ENCODE results near the gene PCDHGA1.
"Not testable (repeated sequence)": the region's sequence is repeated elsewhere in the genome, so short reads cannot be mapped to it uniquely, and the experiment has no call there.

DNA sequence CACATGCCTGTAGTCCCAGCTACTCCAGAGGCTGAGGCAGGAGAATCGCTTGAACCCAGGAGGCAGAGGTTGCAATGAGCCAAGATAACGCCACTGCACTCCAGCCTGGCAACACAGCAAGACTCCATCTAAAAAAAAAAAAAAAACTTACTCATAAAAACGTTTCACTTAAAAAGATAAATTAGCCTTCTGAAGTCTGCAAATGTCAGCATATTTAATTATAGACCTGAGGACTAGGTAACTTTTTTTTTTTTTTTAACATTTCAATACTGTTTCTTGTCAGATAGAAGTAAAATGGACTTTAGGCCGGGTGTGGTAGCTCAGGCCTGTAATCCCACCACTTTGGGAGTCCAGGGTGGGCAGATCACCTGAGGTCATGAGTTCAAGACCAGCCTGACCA, 13.4 kb upstream of the PCDHGA1 start:
- not testable (repeated sequence) for TF ChIP-seq HDGF (IDR thresholded peaks at IDR 0.05; ENCODE audit: borderline replicate concordance); LEF1 (IDR thresholded peaks at IDR 0.05; ENCODE audit: borderline replicate concordance); ZNF384 (IDR thresholded peaks at IDR 0.05); FOXA1 (IDR thresholded peaks at IDR 0.05); ARNT (IDR thresholded peaks at IDR 0.05); FOXM1 (IDR thresholded peaks at IDR 0.05; ENCODE audit: borderline replicate concordance); SUZ12 (IDR thresholded peaks at IDR 0.05); ELF4 (IDR thresholded peaks at IDR 0.05); SP1 (IDR thresholded peaks at IDR 0.05)

All from HEK293T (cell line).